Measurements from ENCODE around the gene NMD3. TPM values are rescaled to one million over a fixed set of nuclear protein-coding genes. Genes with fewer than 3 reads are reported as not detected.

NMD3 gene
- total and polyA plus RNA-seq, 9 of the 15 experiments (the other 6 are each of a cell fraction or from before 2014, with no cell fraction given), result 63.5 to 178 (median 111) TPM

DNA sequence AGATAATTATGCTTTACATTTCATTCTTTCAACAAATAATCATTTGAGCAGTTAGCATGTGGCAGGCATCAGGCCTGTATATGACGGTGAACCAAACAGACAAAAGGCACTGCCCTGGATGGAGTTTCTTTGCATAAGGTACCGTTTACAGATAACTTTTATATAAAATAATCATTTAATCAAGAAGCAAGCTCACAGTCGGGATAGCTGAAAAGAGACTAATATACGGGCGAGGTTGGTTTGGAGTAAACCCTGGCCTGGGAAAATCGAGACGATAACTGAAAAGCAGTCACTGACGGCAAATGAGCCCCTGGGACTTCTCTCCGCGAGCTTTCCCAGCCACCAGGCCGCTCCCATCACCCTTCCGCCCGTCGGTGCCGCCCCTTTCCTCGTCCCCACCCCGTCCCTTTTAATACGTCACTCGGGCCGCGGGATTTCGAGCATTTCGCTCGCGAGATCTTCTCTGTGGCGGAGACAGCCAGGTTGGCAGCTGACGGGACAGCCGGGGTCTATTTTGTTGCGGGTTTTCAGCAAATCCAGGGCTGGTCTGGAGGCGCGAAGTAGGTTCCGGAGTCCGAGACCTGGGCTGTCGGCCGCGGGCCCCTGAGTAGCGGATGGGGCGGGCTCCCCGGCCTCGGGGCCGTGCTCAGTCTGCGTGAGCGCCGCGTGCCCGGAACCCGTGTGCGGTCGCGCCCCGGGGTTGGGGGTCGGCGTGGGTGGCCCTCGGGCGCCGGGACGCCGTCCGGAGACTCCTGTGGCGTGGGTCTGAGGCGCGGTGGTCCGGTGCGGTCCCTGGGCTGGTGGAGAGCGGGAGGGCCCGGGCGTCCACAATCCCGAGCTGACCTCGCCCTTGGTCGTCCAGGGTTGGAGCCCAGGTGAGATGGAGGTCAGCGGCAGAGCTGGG is at the start of gene NMD3 (continued):
- TF ChIP-seq, protein P1, sequence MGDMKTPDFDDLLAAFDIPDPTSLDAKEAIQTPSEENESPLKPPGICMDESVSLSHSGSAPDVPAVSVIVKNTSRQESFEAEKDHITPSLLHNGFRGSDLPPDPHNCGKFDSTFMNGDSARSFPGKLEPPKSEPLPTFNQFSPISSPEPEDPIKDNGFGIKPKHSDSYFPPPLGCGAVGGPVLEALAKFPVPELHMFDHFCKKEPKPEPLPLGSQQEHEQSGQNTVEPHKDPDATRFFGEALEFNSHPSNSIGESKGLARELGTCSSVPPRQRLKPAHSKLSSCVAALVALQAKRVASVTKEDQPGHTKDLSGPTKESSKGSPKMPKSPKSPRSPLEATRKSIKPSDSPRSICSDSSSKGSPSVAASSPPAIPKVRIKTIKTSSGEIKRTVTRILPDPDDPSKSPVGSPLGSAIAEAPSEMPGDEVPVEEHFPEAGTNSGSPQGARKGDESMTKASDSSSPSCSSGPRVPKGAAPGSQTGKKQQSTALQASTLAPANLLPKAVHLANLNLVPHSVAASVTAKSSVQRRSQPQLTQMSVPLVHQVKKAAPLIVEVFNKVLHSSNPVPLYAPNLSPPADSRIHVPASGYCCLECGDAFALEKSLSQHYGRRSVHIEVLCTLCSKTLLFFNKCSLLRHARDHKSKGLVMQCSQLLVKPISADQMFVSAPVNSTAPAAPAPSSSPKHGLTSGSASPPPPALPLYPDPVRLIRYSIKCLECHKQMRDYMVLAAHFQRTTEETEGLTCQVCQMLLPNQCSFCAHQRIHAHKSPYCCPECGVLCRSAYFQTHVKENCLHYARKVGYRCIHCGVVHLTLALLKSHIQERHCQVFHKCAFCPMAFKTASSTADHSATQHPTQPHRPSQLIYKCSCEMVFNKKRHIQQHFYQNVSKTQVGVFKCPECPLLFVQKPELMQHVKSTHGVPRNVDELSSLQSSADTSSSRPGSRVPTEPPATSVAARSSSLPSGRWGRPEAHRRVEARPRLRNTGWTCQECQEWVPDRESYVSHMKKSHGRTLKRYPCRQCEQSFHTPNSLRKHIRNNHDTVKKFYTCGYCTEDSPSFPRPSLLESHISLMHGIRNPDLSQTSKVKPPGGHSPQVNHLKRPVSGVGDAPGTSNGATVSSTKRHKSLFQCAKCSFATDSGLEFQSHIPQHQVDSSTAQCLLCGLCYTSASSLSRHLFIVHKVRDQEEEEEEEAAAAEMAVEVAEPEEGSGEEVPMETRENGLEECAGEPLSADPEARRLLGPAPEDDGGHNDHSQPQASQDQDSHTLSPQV (IDR thresholded peaks at IDR 0.05), result 0 out of 2 replicates have a peak, but pooled peaks have one; percentile 9
- TF ChIP-seq TBP (optimal IDR thresholded peaks at IDR 0.05; ENCODE audit: low read depth, low read length), result peak; percentile 77
- peak; percentile 79 for TF ChIP-seq RBBP5 (IDR thresholded peaks at IDR 0.05; ENCODE audit: borderline replicate concordance, insufficient read depth, low read length, poor library complexity, severe bottlenecking)
- 0 out of 2 replicates have a peak, but pooled peaks have one; percentile 56 for TF ChIP-seq GTF2F1 (IDR thresholded peaks at IDR 0.05; ENCODE audit: low read depth, low read length)
- TF ChIP-seq C11orf30 (IDR thresholded peaks at IDR 0.05; ENCODE audit: low read depth), result peak; percentile 34; the same call in 1 of the 2 replicates
- TF ChIP-seq, protein P2, sequence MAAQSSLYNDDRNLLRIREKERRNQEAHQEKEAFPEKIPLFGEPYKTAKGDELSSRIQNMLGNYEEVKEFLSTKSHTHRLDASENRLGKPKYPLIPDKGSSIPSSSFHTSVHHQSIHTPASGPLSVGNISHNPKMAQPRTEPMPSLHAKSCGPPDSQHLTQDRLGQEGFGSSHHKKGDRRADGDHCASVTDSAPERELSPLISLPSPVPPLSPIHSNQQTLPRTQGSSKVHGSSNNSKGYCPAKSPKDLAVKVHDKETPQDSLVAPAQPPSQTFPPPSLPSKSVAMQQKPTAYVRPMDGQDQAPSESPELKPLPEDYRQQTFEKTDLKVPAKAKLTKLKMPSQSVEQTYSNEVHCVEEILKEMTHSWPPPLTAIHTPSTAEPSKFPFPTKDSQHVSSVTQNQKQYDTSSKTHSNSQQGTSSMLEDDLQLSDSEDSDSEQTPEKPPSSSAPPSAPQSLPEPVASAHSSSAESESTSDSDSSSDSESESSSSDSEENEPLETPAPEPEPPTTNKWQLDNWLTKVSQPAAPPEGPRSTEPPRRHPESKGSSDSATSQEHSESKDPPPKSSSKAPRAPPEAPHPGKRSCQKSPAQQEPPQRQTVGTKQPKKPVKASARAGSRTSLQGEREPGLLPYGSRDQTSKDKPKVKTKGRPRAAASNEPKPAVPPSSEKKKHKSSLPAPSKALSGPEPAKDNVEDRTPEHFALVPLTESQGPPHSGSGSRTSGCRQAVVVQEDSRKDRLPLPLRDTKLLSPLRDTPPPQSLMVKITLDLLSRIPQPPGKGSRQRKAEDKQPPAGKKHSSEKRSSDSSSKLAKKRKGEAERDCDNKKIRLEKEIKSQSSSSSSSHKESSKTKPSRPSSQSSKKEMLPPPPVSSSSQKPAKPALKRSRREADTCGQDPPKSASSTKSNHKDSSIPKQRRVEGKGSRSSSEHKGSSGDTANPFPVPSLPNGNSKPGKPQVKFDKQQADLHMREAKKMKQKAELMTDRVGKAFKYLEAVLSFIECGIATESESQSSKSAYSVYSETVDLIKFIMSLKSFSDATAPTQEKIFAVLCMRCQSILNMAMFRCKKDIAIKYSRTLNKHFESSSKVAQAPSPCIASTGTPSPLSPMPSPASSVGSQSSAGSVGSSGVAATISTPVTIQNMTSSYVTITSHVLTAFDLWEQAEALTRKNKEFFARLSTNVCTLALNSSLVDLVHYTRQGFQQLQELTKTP (IDR thresholded peaks at IDR 0.05; ENCODE audit: low read depth in 1 of 2, partially characterized antibody in 2 of 2), result peak in 1 of 2 experiments; percentile 51
- TF ChIP-seq ZBTB7A (IDR thresholded peaks at IDR 0.05; ENCODE audit: borderline replicate concordance, control insufficient read depth, low read depth, low read length), result peak; percentile 66; the same call in 1 of the 2 replicates
- TF ChIP-seq HDAC6 (IDR thresholded peaks at IDR 0.05; ENCODE audit: low read depth, low read length), result no peak
- peak; percentile 71 for TF ChIP-seq VEZF1 (CRISPR knock-in tag; IDR thresholded peaks at IDR 0.05)
- no peak for TF ChIP-seq NR2C2 (CRISPR knock-in tag; IDR thresholded peaks at IDR 0.05)
- peak; percentile 58 for TF ChIP-seq NR2C2 (tag; IDR thresholded peaks at IDR 0.05)
- no peak for TF ChIP-seq MEF2A (IDR thresholded peaks at IDR 0.05; ENCODE audit: control insufficient read depth, low read depth, low read length)
- TF ChIP-seq TRIM24 (IDR thresholded peaks at IDR 0.05), result no peak
- no peak for TF ChIP-seq FOXK1 (CRISPR knock-in tag; IDR thresholded peaks at IDR 0.05; ENCODE audit: borderline replicate concordance)
- TF ChIP-seq SNAPC5 (CRISPR knock-in tag; IDR thresholded peaks at IDR 0.05), result no peak
